ENCODE data around the gene ATP5ME.
A peak's percentile ranks its signal among the peaks of the same experiment; 100 is the strongest.

Gene ATP5ME

DNA sequence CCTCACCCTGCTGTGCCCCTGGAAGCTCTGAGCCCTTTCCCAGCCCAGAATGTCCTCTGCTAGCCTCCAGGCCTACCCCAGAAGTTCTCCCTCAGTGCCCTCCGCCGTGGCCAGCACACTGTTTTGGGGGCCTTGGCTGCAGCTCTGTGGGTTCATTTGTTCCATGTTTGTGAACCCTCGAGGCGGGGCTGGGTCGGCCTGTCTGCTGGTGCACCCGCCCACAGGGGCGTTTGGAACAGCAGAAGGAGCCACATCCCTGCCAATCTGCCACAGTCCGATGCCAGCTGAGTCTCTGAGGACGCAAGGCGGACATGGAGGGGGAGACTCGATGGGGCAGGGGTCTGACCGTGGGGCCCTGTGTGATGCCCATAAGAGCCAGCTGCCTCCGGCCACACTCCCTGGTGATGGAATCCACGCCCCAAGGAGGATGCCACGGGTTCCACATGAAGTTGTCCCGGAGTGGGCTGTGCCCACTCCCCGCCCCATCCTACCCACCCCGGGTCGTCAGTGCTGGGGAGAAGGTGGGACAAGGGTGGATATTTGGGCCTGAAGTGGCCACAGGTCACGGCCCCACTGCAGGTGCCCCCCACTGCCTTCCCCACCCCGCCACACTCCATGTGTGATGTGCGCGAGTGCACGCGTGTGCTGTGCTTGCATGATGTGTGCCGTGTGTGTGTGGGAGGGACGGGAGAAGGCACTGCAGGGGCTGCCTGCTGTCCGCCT is 7.1 kb downstream of the ATP5ME start:
- no peak for DNase-seq

DNA sequence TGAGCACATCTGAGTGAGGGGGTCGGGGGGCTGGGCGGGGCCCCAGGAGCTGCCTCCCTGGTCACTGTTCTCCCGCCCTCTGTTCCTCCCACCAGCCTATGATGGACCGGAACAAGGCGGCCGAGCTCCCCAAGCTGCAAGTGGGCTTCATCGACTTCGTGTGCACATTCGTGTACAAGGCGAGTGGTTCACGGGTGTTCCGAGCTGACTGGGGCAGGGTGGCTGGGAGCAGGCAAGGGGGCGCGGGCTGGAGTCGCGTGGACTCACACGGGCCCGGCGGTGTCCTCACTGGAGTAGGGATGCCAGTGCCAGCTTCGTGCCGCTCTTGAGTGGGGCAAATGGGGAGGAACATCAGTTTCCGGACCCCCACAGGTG is 7.7 kb downstream of the ATP5ME start:
- DNase-seq, result no peak

DNA sequence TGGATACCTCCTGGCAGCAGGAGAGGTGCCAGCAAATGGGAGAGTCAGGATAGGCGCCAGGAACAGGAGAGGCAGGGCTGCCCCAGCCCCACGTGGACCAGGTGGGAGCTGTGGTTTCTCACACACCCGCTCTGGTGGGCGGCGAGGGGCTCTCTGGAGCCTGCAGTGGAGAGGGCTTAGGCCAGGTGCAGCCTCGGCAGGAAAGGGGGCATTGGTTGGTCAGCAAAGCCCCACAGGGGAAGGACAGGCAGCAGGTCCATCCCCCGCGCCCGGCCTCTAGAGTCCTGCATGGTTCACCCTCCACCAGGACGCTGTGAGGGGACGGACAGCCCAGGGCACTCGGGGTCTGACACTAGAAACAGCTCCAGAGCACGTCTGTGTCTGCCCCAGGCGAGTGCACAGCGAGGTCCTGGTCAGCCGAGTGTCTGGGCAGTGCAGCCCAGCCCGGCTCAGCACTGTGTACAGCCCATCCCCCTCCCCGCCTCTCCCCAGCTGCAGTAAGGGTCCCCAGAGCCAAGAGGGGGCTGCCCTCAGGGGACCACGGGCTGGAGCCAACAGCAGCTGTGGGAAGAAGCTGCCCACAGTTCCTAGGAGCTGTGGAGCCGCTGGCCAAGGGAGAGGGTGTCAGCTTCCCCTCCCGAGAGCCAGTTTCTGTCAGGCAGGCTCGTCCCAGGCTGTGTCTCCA is 8.2 kb downstream of the ATP5ME start:
- no peak for DNase-seq

DNA sequence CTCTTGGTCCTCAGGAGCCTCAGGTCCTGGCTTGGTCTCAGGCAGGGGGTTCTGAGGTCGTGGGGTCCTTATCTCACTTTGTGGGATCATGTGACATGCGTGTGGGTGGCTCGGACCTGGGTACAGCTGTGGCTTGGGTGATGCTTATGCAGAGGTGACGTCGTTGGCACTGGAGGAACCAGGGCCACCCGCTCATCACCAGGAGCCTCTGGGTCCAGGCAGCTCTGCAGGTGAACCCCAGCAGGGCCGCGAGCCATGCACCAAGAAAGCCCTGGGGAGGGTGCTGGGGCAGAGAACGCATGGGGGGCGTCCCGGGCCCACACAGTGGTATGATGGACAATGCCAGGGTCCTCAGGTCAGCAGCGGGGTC is 8.7 kb downstream of the ATP5ME start:
- no peak for DNase-seq

DNA sequence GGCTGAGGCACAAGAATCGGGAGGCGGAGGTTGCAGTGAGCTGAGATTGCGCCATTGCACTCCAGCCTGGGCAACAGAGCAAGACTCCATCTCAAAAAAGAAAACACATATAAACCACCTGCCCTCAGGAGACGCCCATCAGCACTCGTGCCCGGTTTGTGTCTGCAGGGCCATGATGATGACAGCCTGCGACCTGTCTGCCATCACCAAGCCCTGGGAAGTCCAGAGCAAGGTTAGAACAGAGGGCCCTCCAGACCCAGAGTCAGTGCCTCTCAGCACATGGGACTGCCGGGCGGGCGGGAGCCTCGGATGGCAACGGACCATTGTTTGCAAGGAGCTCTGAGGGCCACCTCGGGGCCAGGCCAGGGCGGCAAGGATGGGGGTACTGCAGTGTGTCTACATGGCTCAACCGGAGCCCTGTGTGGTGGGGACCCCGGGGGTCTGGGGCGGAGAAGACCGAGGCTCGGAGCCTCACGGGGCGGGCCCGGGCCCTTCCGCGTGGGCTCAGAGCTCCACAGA is 9.3 kb downstream of the ATP5ME start:
- DNase-seq, result no peak

DNA sequence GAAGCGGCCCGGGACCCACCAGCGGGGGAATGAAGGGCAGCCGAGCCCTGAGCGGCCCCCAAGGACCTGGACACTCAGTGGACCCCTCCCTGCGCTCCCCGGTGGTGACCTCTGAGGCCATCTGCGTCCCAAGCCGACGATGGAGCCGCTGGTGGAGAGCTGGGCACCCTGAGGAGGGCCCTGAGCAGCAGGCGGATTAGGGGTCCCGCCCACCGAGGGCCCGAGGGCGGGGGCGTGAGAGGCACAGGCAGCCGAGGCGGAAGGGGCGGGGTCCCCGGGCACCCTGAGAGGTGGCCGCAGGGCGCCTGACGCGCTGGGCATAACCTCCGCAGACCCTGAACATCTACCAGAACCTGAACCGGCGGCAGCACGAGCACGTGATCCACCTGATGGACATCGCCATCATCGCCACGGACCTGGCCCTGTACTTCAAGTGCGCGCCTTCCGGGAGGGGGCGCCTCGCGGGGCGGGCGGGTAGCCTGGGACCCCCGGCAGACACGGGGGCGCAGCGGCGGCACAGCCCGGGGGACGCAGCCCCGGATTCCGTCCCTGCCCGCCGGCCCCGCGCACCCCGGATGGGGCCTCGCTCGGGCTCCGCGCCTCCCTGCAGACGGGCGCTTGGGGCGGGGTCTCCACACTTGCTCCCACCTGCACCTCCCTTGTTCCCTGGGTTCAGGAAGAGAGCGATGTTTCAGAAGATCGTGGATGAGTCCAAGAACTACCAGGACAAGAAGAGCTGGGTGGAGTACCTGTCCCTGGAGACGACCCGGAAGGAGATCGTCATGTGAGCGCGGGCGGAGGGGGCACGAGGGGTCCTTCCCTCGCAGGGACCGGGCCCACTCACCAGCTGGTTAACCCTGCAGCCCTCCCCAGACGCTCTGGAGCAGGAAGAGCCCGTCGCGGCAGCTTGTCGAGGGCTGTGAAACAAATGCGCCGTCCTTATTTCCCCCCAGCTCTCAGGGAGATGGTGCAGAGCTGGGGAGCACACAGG is 10.3 kb downstream of the ATP5ME start:
- peak; percentile 79 to 82 for DNase-seq

DNA sequence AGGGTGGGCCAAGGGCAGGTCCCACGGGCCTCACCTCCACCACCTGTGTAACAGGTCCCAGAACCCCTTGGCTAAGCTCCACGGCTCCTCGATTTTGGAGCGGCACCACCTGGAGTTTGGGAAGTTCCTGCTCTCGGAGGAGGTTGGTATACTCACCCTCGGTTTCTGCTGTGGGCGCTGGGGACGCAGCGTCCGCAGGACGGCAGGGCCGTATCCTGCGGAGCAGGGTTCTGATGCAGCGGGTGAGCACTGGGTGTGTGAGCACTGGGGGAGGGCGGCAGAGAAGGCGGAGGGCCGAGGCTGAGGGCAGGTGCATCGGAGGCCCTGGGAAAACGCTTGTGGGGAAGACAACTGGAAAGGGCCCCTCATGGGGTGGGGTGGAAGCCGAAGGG is 11.0 kb downstream of the ATP5ME start:
- no peak for DNase-seq

DNA sequence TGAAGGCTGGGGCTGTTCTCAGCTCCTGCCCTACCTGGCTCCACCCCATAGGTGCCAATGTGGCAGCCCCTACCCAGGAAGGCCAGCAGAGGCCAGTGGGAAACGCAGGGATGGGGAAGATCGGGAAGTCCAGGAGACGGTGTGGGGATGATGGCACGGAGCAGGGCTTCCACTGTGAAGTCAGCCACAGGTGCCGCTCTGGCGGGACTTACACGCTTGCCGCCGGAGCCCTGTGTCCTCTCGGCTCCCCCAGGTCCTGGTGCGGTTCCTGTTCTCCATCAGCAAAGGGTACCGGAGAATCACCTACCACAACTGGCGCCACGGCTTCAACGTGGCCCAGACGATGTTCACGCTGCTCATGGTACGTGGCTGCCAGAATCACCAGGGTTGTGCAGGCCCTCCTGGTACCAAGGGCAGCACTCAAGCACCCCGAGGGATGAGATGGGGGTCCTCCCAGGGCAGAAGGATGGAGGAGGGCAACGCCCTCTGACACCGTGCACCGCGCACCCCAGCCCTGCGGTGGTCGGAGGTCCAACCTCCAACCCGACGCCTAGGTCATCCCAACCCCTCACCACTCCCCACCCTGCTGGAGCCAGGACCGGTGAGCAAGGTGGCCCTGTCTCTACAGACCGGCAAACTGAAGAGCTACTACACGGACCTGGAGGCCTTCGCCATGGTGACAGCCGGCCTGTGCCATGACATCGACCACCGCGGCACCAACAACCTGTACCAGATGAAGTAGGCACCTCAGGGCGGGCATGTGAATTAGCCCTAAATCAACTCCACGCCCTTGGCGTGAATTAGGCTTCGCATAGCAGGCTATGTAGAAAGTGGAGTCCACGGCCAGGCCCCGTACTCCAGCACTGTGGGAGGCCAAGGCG is 12.0 kb downstream of the ATP5ME start:
- no peak for DNase-seq

DNA sequence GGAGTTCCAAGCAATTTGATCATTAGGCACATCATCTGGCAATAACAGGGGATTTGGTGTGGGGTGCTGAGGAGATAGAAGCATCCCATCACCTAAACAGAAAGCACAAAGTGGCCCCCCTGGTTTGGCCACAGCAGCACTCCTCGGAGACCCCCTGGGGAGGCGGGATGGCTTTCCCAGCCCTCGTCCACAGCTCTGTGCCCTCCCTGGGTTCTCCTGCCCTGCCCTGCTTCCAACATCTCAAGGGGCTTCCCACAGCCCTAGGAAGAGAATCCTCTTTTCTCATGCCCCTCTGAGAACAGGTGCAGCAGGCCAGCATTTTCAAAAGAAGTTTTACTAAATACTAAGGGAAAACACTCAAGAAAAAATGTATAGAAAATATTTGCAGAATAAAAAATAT is 12.8 kb downstream of the ATP5ME start:
- no peak for DNase-seq

DNA sequence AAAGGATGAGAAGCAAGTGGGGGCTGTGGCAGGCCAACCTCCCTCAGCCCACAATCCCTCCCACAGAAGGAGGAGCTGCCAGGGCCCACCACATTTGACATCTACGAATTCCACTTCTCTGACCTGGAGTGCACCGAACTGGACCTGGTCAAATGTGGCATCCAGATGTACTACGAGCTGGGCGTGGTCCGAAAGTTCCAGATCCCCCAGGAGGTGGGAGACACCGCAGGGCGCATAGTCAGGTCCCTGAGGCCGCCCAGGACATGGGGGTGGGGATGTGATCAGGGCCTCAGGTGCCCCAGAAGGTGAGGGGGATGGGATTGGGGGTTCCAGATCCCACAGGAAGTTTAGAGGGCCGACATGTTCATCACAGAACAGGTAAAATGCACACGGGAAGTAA is 13.7 kb downstream of the ATP5ME start:
- no peak for DNase-seq

DNA sequence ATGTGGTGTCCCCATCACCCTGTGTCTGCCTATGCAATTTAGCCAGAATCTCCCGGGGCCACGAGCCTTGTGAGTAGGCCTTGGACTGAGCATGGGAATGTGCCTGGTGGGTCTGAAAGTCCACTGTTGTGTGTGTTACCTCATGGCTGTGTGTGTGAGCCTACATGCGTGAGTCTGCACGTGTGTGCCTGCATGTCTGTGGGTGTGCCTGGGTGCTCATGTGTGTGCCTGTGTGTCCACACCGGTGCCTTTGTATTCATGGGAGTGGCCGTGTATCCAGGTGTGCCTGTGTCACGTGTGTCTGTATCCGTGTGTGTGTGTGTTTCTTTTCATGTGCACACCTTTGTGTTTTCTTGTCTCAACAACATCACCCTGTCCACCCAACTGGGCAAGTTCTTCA is 14.2 kb downstream of the ATP5ME start:
- DNase-seq, result no peak

DNA sequence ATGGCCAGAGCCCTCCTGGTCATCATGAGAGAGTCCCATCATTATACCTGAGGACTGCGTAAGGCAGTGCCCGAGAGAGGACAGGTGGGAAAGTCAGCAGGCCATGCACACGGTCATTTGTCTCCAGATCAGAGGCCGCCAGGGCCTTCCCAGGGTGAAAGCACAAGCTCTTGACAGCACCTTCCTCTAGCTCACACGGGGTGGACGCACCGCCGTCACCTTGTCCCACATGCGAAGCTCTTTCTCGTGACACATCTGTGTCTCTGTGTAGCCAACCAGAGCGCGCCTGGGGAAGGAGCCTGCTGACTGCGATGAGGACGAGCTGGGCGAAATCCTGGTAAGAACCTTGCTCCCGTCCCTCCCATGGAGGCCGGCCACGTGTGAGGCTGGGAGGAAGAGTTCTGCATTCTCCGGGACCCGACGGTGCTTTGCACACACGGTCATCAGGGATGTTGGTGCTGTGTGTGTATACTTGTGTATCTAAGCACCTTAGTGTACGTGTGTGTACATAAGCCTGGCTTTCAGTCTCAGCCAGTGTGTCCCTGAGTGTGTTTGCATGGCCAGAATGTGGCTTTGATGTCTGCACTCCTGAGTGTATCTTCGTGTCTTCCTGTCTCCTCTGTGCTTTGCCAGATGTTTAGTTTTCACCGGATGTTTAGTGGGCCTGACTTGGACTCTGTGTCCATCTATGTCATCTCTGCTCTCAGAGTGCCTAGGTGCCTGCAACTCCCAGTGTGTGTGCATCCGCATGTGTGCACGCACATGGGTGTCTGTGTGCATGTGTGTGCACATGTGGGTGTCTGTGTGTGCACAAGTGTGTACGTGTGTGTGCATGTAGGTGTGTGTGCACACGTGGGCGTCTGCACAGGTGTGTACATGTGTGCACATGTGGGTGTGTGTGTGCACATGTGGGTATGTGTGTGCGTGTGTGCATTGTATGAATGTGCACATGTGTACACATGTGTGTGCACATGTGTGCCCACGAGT is 15.1 kb downstream of the ATP5ME start:
- DNase-seq, result no peak

DNA sequence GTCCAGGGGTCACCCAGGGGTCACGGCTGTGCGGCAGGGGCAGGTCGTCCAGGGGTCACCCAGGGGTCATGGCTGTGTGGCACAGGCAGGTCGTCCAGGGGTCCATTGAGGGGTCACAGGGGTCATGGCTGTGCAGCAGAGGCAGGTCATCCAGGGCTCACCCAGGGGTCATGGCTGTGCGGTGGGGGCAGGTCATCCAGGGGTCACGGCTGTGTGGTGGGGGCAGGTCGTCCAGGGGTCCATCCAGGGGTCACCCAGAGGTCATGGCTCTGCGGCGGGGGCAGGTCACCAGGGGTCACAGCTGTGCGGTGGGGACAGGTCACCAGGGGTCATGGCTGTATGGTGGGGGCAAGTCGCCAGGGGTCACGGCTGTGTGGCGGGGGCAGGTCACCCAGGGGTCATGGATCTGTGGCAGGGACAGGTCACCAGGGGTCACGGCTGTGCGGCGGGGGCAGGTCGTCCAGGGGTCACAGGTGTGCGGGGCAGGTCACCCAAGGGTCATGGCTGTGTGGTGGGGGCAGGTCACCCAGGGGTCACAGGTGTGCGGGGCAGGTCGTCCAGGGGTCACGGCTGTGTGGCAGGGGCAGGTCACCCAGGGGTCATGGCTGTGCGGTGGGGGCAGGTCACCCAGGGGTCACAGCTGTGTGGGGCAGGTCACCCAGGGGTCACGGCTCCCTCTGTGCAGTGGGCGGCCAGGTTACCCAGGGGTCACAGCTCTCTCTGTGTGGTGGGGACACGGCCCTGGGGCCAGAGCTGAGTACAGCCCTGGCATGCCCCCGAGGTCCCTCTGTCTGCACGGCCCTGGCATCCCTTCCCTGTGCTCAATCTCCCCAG is 16.0 kb downstream of the ATP5ME start:
- DNase-seq, result no peak

DNA sequence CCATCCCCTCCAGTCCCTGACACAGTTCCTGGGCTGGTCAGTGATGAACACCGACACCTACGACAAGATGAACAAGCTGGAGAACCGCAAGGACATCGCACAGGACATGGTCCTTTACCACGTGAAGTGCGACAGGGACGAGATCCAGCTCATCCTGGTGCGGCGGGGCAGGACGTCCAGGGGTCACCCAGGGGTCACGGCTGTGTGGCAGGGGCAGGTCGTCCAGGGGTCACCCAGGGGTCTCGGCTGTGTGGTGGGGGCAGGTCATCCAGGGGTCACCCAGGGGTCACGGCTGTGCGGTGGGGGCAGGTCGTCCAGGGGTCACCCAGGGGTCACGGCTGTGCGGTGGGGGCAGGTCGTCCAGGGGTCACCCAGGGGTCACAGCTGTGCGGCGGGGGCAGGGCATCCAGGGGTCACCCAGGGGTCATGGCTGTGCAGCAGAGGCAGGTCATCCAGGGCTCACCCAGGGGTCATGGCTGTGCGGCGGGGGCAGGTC is 16.7 kb downstream of the ATP5ME start:
- no peak for DNase-seq

DNA sequence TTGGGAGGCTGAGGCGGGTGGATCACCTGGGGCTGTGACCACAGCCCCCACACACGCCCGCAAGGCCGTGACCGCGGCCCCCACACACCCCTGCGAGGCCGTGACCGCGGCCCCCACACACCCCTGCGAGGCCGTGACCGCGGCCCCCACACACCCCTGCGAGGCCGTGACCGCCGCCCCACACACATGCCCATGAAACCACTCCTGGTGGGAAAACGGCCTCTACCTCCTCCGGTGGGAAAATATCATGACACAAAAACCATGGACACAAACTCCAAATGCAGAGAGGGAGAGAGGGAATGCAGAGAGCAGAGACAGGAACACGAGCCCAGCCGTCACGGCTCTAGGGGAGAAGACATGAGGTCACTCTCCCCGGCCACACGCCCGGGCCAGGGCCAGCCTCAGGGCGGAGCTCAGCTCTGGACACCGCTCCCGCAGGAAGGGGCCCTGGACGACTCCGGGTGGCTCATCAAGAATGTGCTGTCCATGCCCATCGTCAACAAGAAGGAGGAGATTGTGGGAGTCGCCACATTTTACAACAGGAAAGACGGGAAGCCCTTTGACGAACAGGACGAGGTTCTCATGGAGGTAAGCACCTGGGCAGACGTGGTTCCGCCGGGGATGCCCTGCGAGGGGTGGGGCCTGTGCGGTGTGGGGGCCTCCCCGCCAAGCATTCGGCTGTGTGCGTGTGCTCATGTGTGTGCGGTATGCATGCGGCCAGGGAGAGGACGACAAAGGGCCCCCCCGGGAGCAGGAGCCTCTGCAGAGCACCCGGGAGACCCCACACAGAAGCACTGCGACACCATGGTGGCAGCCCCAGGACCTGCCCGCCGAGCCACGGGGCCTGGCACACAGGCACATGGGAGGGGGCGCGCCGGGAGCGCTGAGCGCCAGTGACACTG is 17.4 kb downstream of the ATP5ME start:
- DNase-seq, result no peak

DNA sequence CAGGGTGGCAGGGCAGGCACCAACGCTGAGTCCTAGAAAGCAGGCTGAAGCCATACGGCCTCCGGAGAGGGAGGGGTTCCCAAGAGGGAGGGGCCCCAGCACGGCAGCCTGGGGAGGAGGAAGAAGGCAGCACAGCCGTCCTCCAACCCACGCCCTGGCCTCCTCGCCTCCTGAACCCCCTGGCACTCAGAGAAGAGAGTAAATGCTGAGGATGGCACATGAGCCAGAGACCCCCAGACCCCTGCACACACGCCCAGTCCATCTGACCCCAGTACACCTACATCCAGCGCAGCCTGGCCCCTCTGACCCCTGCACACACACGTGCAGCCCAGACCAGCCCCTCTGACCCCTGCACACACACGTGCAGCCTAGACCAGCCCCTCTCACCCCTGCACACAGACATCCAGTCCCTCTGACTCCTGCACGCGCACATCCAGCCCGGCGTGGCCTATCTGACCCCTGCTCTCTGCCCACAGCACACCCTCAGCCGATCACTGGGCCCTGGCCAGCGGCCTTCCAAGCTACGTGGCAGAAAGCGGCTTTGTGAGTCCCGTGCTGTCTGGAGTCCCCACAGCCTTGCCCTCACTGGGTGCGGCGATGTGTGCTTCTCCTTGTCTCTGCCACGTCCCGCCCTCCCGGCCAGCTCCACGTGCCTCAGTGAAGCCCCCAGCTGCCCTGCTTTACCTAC is 18.5 kb downstream of the ATP5ME start:
- DNase-seq, result no peak

DNA sequence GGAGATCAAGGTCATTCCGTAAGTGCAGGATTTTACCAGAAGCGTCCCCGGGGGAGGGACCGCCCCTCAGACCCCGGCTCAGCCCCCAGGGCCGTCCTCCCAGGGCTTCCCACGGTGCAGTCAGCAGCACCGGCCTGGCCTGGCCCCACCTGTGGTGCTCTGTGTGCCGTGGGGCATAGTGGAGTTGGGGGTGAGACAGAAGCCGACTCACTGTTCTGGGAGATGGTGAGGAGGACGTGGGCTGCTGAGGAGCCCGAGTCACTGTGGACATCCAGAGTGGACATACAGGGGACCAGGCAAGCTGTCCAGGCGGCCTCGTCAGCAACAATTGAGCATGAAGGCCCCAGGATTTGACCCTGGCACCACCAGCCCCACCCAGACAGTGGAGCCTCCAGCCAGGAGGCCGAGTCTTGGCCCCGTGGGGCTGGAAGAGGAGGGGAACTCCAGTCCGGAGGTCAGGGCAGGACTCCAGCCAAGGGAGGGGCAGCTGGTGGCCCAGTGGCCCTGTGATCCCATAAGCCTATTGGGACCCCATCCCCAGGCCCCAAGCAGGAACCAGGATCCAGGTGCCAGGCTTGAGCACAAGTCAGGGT is 19.1 kb downstream of the ATP5ME start:
- DNase-seq, result no peak

DNA sequence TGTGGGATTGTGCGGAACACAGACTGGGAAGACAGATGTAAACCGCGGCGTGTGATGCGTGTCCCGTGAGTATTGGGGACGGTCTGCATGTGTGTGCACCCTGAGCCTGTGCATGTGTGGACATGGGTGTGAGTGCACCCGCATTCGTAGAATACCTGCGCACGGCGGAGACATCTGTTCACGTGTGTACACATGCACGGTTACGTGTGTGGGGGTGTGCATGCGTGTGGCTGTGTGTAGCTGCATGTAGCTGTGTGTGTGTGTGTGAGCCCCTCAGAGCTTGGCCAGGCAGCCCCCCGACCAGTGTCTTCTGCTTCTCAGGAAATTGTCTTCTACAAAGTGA is 19.6 kb downstream of the ATP5ME start:
- DNase-seq, result no peak

Data from CD4-positive, alpha-beta T cell treated with Interleukin-1 beta for 1 hour (primary cell).